Measurements from ENCODE around the gene GRPEL1.
"Not testable (repeated sequence)": the region's sequence is repeated elsewhere in the genome, so short reads cannot be mapped to it uniquely, and the experiment has no call there.

GRPEL1 gene

GRCh38 chr4:7083597-7084563, 16.0 kb upstream of the GRPEL1 start:
- H3K4me1 ChIP-seq (ENCODE audit: low read length), result no peaks in the 10 kb centered on the region
- H3K9ac ChIP-seq (ENCODE audit: low read length), result no peak overlapping the region
- H4K20me1 ChIP-seq (ENCODE audit: insufficient read depth, low read length), result no peaks in the 10 kb centered on the region
- no peak overlapping the region for H3K4me3 ChIP-seq (ENCODE audit: low read length)
- H3K27me3 ChIP-seq (ENCODE audit: low read depth, low read length), result peaks cover 9% of the 10 kb centered on the region; the same call in 1 of the 2 replicates
- no peak overlapping the region for H3K4me2 ChIP-seq (ENCODE audit: low read length)
- H3K27ac ChIP-seq (ENCODE audit: low read length), result no peak overlapping the region
- H3K79me2 ChIP-seq (ENCODE audit: low read length), result no peaks in the 10 kb centered on the region
- peaks cover 7% of the 10 kb centered on the region for H3K9me3 ChIP-seq (ENCODE audit: insufficient read depth, low read length)
- no peaks in the 10 kb centered on the region for H3K36me3 ChIP-seq (replicated peaks; ENCODE audit: low read depth, low read length)
- no peak overlapping the region for H2AFZ ChIP-seq (ENCODE audit: low read depth, low read length)
- no peak for TF ChIP-seq EZH2phosphoT487 (IDR thresholded peaks at IDR 0.05; ENCODE audit: low read depth)

- not testable (repeated sequence) for H2AFZ ChIP-seq (ENCODE audit: low read depth, low read length); H3K27me3 ChIP-seq (ENCODE audit: low read depth, low read length); H3K9me3 ChIP-seq (ENCODE audit: insufficient read depth, low read length); H3K9ac ChIP-seq (ENCODE audit: low read length); H3K27ac ChIP-seq (ENCODE audit: low read length); H3K79me2 ChIP-seq (ENCODE audit: low read length); H3K36me3 ChIP-seq (replicated peaks; ENCODE audit: low read depth, low read length); H3K4me1 ChIP-seq (ENCODE audit: low read length); H3K4me3 ChIP-seq (ENCODE audit: low read length); H4K20me1 ChIP-seq (ENCODE audit: insufficient read depth, low read length); H3K4me2 ChIP-seq (ENCODE audit: low read length)
Measured at GRCh38 chr4:7079909-7080308, 12.0 kb upstream of the GRPEL1 start.

- not testable (repeated sequence) for H4K20me1 ChIP-seq (ENCODE audit: insufficient read depth, low read length); H3K36me3 ChIP-seq (replicated peaks; ENCODE audit: low read depth, low read length); H3K4me1 ChIP-seq (ENCODE audit: low read length); H3K9me3 ChIP-seq (ENCODE audit: insufficient read depth, low read length); H3K4me2 ChIP-seq (ENCODE audit: low read length); H3K79me2 ChIP-seq (ENCODE audit: low read length); H3K27me3 ChIP-seq (ENCODE audit: low read depth, low read length); H3K27ac ChIP-seq (ENCODE audit: low read length); H3K4me3 ChIP-seq (ENCODE audit: low read length); H3K9ac ChIP-seq (ENCODE audit: low read length); H2AFZ ChIP-seq (ENCODE audit: low read depth, low read length)
Measured at GRCh38 chr4:7079483-7079882, 11.6 kb upstream of the GRPEL1 start.

GRCh38 chr4:7078025-7078424, 10.2 kb upstream of the GRPEL1 start:
- Histone ChIP-seq H3K9ac (ENCODE audit: low read length) (no peak overlapping the region), H3K36me3 (replicated peaks; ENCODE audit: low read depth, low read length) (no peaks in the 10 kb centered on the region), H3K4me3 (ENCODE audit: low read length) (no peak overlapping the region), H4K20me1 (ENCODE audit: insufficient read depth, low read length) (no peaks in the 10 kb centered on the region), H2AFZ (ENCODE audit: low read depth, low read length) (no peak overlapping the region), H3K4me2 (ENCODE audit: low read length) (no peak overlapping the region), H3K4me1 (ENCODE audit: low read length) (no peaks in the 10 kb centered on the region), H3K9me3 (ENCODE audit: insufficient read depth, low read length) (no peaks in the 10 kb centered on the region), H3K27ac (ENCODE audit: low read length) (no peak overlapping the region), H3K79me2 (ENCODE audit: low read length) (no peaks in the 10 kb centered on the region), H3K27me3 (ENCODE audit: low read depth, low read length) (0 out of 2 replicates have a peak, but pooled peaks cover 5% of the 10 kb centered on the region)
- no peak for TF ChIP-seq CTCF (IDR thresholded peaks at IDR 0.05; ENCODE audit: low read depth, low read length)
- TF ChIP-seq EZH2phosphoT487 (IDR thresholded peaks at IDR 0.05; ENCODE audit: low read depth), result no peak

GRCh38 chr4:7077371-7077770, 9.5 kb upstream of the GRPEL1 start:
- Histone ChIP-seq H4K20me1 (ENCODE audit: insufficient read depth, low read length) (no peaks in the 10 kb centered on the region), H3K4me2 (ENCODE audit: low read length) (no peak overlapping the region), H3K36me3 (replicated peaks; ENCODE audit: low read depth, low read length) (no peaks in the 10 kb centered on the region), H3K27me3 (ENCODE audit: low read depth, low read length) (peaks cover 7% of the 10 kb centered on the region; the same call in 1 of the 2 replicates), H3K27ac (ENCODE audit: low read length) (no peak overlapping the region), H3K9ac (ENCODE audit: low read length) (no peak overlapping the region), H2AFZ (ENCODE audit: low read depth, low read length) (no peak overlapping the region), H3K9me3 (ENCODE audit: insufficient read depth, low read length) (no peaks in the 10 kb centered on the region), H3K4me1 (ENCODE audit: low read length) (no peaks in the 10 kb centered on the region), H3K79me2 (ENCODE audit: low read length) (no peaks in the 10 kb centered on the region), H3K4me3 (ENCODE audit: low read length) (no peak overlapping the region)
- no peak for TF ChIP-seq CTCF (IDR thresholded peaks at IDR 0.05; ENCODE audit: low read depth, low read length)
- TF ChIP-seq EZH2phosphoT487 (IDR thresholded peaks at IDR 0.05; ENCODE audit: low read depth), result no peak
